CD4-positive, CD25-positive, alpha-beta regulatory T cell (primary cell): Measurements from ENCODE around the gene LMO3. TPM values are rescaled to one million over a fixed set of nuclear protein-coding genes. Genes with fewer than 3 reads are reported as not detected.
A peak's percentile ranks its signal among the peaks of the same experiment; 100 is the strongest.

Experiments
- ATAC-seq, 2 donors: fragments of 150-1000 bp; cut with Tn5 transposase; one replicate each; pipeline ENCODE4 v1.10.0; 2021; ENCODE audit warnings: low read depth in 2 of 2, moderate number of reproducible peaks in 2 of 2, moderate library complexity in 1 of 2
- DNase-seq, 3 donors: peaks; one replicate each; pipeline versions ENCODE4 v3.0.0 to v3.0.0-alpha.2; 2012 to 2022; ENCODE audit warnings: mixed read lengths in 1 of 3
- H3K27ac ChIP-seq: one replicate; pipeline ENCODE4 v1.7.0; 2013; ENCODE audit warnings: mild to moderate bottlenecking, low read length; ENCODE audit not compliant: insufficient read depth, poor library complexity, severe bottlenecking
- H3K27me3 ChIP-seq: one replicate; pipeline ENCODE4 v1.7.0; 2013; ENCODE audit warnings: low read length; ENCODE audit not compliant: control insufficient read depth, insufficient read depth
- H3K36me3 ChIP-seq: one replicate; pipeline ENCODE4 v1.7.0; 2013; ENCODE audit warnings: mild to moderate bottlenecking, low read length, moderate library complexity; ENCODE audit not compliant: control insufficient read depth, insufficient read depth
- H3K4me1 ChIP-seq: 2 replicates; pipeline ENCODE4 v1.7.0; 2013; ENCODE audit warnings: mild to moderate bottlenecking, low read length; ENCODE audit not compliant: insufficient read depth, control insufficient read depth, poor library complexity, severe bottlenecking
- H3K4me3 ChIP-seq: one replicate; pipeline ENCODE4 v1.7.0; 2013; ENCODE audit warnings: low read depth, mild to moderate bottlenecking, low read length, moderate library complexity
- H3K9me3 ChIP-seq, 2 experiments: 1 replicate in 1 of 2; 2 replicates in 1 of 2; pipeline ENCODE4 v1.7.0; 2013; ENCODE audit warnings: low read length in 2 of 2, mild to moderate bottlenecking in 1 of 2, moderate library complexity in 1 of 2; ENCODE audit not compliant: control insufficient read depth in 2 of 2
- H3K27ac Mint-ChIP-seq, 3 donors: one replicate each; pipeline ENCODE4 v1.8.0; 2020 to 2022; ENCODE audit warnings: mild to moderate bottlenecking in 3 of 3, mixed read lengths in 3 of 3, moderate library complexity in 2 of 3
- H3K27me3 Mint-ChIP-seq: one replicate; pipeline ENCODE4 v1.8.0; 2022; ENCODE audit warnings: mild to moderate bottlenecking, mixed read lengths
- H3K36me3 Mint-ChIP-seq: one replicate; pipeline ENCODE4 v1.8.0; 2020; ENCODE audit warnings: mixed read lengths
- H3K4me1 Mint-ChIP-seq, 4 donors: one replicate each; pipeline ENCODE4 v1.8.0; 2020 to 2022; ENCODE audit warnings: mixed read lengths in 4 of 4, mild to moderate bottlenecking in 1 of 4
- H3K4me3 Mint-ChIP-seq, 4 donors: one replicate each; pipeline ENCODE4 v1.8.0; 2020 to 2022; ENCODE audit warnings: mild to moderate bottlenecking in 4 of 4, mixed read lengths in 4 of 4, moderate library complexity in 3 of 4
- H3K9me3 Mint-ChIP-seq, 7 donors: one replicate each; pipeline ENCODE4 v1.8.0; 2020 to 2022; ENCODE audit warnings: mixed read lengths in 7 of 7, mild to moderate bottlenecking in 3 of 7, moderate library complexity in 2 of 7
- polyA plus RNA-seq, 4 donors: library from polyadenylated mRNA; unstranded; fragments of 300-500 nt; fragmentation: Illumina TruSeq; gene quantifications; one replicate each; pipeline ENCODE4 v1.2.3, GENCODE V29; 2021
- total RNA-seq: library from RNA; stranded (reverse); gene quantifications from one replicate; pipeline ENCODE4 v1.2.3, GENCODE V29; 2022

LMO3 gene
- total RNA-seq (not detected), polyA plus RNA-seq (not detected)

DNA sequence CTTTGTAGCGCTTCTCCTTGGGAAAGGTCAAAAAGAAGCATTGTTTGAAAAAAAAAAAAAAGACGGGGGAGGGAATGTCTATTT is at the start of gene LMO3:
TSS of gene LMO3 (minus strand) at position 46 of the 84 bp plus-strand sequence. CDS start 5,302 bp downstream, outside the sequence.
- ATAC-seq, result no peak
- H3K36me3 ChIP-seq, result no peaks in the 10 kb centered on the region
- Mint-ChIP-seq H3K27ac (peak within 1 kb of the TSS in 1 of 3 donors; percentile 26), H3K9me3 (peaks cover 0 to 13% (median 2%) of the 10 kb centered on the region in 7 donors), H3K27me3 (peaks cover 42% of the 10 kb centered on the region), H3K4me3 (no peak within 1 kb of the TSS), H3K36me3 (no peaks in the 10 kb centered on the region), H3K4me1 (no peaks in the 10 kb centered on the region)
- H3K4me3 ChIP-seq, result no peak within 1 kb of the TSS
- no peak for DNase-seq
- no peaks in the 10 kb centered on the region for H3K4me1 ChIP-seq
- H3K27ac ChIP-seq, result no peak within 1 kb of the TSS
- H3K9me3 ChIP-seq, result no peaks in the 10 kb centered on the region
- peaks cover 7% of the 10 kb centered on the region for H3K27me3 ChIP-seq

DNA sequence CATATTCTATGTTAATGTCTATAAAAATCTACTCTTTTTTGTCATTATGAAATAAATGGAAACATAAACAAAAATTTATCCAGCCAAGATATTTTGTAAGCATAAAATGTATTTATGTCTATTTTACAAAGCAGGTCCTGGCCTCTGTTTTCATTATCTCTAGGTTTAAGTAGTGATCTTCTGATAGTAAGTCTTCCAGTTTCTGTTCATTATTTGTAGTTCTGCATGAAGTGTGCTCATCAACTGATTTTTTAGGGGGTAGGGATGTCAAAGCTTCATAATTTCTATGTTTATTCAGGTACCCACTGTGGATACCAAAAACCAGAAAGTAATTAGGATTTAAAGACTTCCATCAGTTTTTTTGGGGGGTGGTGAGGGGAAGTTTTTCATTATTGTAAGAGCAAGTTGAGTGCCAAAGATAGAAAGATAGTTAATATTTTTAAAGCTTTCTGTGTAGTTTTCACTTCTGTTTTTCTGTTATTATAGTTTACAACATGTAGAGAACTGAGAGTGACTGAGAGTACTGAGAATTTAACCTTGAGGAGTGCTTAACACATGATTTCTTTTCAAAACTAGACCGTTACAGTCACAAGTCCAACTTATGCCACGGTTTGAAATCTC is 30.6 kb upstream of the LMO3 start:
- Histone ChIP-seq H3K4me3 (no peak overlapping the region), H3K36me3 (no peaks in the 10 kb centered on the region), H3K9me3 (no peaks in the 10 kb centered on the region), H3K4me1 (no peaks in the 10 kb centered on the region), H3K27ac (no peak overlapping the region), H3K27me3 (no peaks in the 10 kb centered on the region)
- Mint-ChIP-seq H3K4me3 (no peak overlapping the region), H3K4me1 (no peaks in the 10 kb centered on the region), H3K27ac (no peak overlapping the region), H3K27me3 (no peaks in the 10 kb centered on the region), H3K9me3 (peaks cover 0 to 9% (median 4%) of the 10 kb centered on the region in 7 donors), H3K36me3 (no peaks in the 10 kb centered on the region)
- ATAC-seq (no peak), DNase-seq (no peak)

DNA sequence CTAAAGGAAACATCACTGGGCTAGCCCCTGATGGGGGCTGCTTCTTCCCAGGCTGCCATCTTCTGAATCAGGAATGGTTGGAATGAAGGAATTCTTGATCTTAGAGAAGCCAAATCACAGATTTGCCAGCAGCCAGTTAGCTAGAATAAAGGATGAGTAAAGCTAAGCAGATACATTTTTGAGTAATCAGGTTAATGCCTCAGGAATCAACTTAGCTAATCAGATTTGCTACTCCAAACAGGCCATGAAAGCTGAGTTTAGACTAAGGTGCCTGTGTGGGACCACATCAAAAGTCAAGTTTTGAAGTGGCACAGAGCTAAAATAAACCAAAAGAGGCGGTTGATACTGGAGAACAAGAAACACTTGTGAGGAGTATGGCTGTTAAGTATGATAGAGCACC is 28.8 kb upstream of the LMO3 start:
- Histone ChIP-seq H3K4me3 (no peak overlapping the region), H3K36me3 (no peaks in the 10 kb centered on the region), H3K9me3 (peaks cover 3% of the 10 kb centered on the region in 2 experiments), H3K27ac (no peak overlapping the region), H3K4me1 (no peaks in the 10 kb centered on the region), H3K27me3 (no peaks in the 10 kb centered on the region)
- Mint-ChIP-seq H3K9me3 (peaks cover 0 to 9% (median 4%) of the 10 kb centered on the region in 7 donors), H3K27me3 (no peaks in the 10 kb centered on the region), H3K4me3 (no peak overlapping the region), H3K4me1 (no peaks in the 10 kb centered on the region), H3K36me3 (no peaks in the 10 kb centered on the region), H3K27ac (no peak overlapping the region)
- ATAC-seq (no peak), DNase-seq (no peak)

DNA sequence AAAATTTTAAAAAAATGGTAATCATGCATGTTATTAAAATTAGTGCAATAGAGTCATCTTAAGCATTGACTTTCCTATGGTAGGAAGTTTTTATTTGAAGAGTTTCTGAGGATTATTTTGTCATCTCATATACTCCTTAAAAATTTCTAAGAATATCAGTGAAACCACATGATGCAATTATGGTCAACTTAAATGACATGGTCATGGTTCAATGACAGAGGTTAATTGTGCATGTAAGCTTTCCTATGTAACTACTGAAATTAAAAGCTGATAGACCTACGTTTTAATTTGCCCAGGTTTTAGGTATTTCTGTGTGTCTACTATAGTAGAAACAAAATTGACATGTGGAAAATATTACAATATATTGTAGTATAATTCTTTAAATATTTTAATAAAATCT is 21.0 kb upstream of the LMO3 start:
- Mint-ChIP-seq H3K4me3 (no peak overlapping the region), H3K27ac (no peak overlapping the region), H3K4me1 (no peaks in the 10 kb centered on the region), H3K36me3 (no peaks in the 10 kb centered on the region), H3K27me3 (no peaks in the 10 kb centered on the region), H3K9me3 (peaks cover 0 to 6% (median 3%) of the 10 kb centered on the region in 7 donors)
- no peaks in the 10 kb centered on the region for H3K27me3 ChIP-seq
- ATAC-seq (no peak), DNase-seq (no peak)
- H3K4me1 ChIP-seq, result no peaks in the 10 kb centered on the region
- H3K36me3 ChIP-seq, result no peaks in the 10 kb centered on the region
- peaks cover 3 to 7% of the 10 kb centered on the region in 2 experiments for H3K9me3 ChIP-seq
- H3K27ac ChIP-seq, result no peak overlapping the region
- H3K4me3 ChIP-seq, result no peak overlapping the region

DNA sequence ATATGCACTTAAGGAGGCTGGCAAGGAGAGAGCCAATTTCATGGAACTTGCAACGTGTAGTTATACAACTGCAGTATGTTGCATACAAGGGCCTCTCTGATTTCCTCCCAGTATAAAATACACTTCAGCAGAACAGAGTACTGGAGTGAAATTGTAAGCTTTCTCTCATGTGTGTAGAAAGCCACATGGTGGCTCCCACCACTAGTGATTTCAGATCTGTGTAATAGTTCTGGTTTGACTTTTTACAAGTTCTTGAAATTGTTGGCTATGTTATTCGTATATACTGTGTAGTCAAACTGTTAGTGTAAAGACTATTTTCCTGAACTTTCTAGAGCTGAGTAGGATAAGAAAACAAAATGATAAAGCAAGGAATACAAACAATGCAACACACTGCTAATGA is 16.4 kb upstream of the LMO3 start:
- Histone ChIP-seq H3K4me3 (no peak overlapping the region), H3K36me3 (no peaks in the 10 kb centered on the region), H3K9me3 (no peaks in the 10 kb centered on the region), H3K27ac (no peak overlapping the region), H3K27me3 (no peaks in the 10 kb centered on the region), H3K4me1 (no peaks in the 10 kb centered on the region)
- no peak for DNase-seq
- Mint-ChIP-seq H3K27me3 (peaks cover 4% of the 10 kb centered on the region), H3K4me1 (no peaks in the 10 kb centered on the region), H3K4me3 (no peak overlapping the region), H3K9me3 (peaks cover 0 to 11% (median 2%) of the 10 kb centered on the region in 7 donors), H3K36me3 (no peaks in the 10 kb centered on the region), H3K27ac (no peak overlapping the region)
- no peak for ATAC-seq

DNA sequence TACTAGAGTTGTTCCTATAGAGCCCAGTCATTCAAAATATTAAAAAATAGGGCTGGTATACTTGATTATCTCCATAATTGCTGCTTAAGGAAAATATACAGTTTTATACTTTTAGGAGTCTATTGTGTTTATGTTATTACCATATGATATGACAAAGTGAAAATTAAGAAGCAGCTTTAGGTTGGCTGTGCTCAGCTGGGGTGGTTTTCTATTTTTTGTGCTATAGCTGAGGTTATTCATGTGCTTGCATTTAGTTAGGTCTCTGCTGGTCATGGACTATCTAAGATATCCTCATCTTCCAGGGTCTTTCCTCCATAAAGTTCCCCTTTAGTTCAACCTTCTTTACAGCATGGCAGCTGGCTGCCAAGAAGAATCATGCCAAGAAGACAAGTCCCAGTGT is 13.6 kb upstream of the LMO3 start:
- Histone ChIP-seq H3K27ac (no peak overlapping the region), H3K4me3 (no peak overlapping the region), H3K36me3 (no peaks in the 10 kb centered on the region), H3K27me3 (no peaks in the 10 kb centered on the region), H3K9me3 (no peaks in the 10 kb centered on the region), H3K4me1 (no peaks in the 10 kb centered on the region)
- no peak overlapping the region for H3K27ac Mint-ChIP-seq
- ATAC-seq, result no peak
- H3K4me1 Mint-ChIP-seq, result no peaks in the 10 kb centered on the region
- DNase-seq, result no peak
- no peaks in the 10 kb centered on the region for H3K36me3 Mint-ChIP-seq
- peaks cover 0 to 7% (median 4%) of the 10 kb centered on the region in 7 donors for H3K9me3 Mint-ChIP-seq
- H3K4me3 Mint-ChIP-seq, result no peak overlapping the region
- H3K27me3 Mint-ChIP-seq, result peaks cover 4% of the 10 kb centered on the region

DNA sequence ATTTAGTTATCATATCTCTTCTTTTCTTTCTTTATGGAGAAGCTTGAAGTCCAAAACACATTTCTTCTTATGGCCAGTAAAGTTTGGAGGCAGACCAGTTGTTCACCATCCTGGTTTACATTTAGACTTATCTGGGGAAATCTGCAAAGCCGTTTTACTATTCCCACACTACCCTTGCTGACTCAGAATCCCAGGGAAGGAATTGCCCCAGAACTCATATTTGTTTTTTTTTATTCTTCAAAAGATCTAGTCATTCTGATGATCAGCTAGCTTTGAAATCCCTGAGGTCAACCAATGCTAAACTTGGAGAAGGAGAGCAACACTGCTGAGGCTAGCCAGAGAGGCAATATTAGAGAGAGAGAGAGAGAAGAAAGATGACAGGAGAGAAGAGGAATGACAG is 12.3 kb upstream of the LMO3 start:
- ATAC-seq, result no peak
- no peak overlapping the region for H3K27ac Mint-ChIP-seq
- peaks cover 0 to 7% (median 4%) of the 10 kb centered on the region in 7 donors for H3K9me3 Mint-ChIP-seq
- no peaks in the 10 kb centered on the region for H3K4me1 Mint-ChIP-seq
- DNase-seq, result no peak
- H3K4me3 Mint-ChIP-seq, result no peak overlapping the region
- no peaks in the 10 kb centered on the region for H3K36me3 Mint-ChIP-seq
- H3K27ac ChIP-seq, result no peak overlapping the region
- no peak overlapping the region for H3K4me3 ChIP-seq
- no peaks in the 10 kb centered on the region for H3K4me1 ChIP-seq
- no peaks in the 10 kb centered on the region for H3K27me3 ChIP-seq
- H3K9me3 ChIP-seq, result no peaks in the 10 kb centered on the region
- H3K36me3 ChIP-seq, result no peaks in the 10 kb centered on the region
- H3K27me3 Mint-ChIP-seq, result peaks cover 4% of the 10 kb centered on the region

DNA sequence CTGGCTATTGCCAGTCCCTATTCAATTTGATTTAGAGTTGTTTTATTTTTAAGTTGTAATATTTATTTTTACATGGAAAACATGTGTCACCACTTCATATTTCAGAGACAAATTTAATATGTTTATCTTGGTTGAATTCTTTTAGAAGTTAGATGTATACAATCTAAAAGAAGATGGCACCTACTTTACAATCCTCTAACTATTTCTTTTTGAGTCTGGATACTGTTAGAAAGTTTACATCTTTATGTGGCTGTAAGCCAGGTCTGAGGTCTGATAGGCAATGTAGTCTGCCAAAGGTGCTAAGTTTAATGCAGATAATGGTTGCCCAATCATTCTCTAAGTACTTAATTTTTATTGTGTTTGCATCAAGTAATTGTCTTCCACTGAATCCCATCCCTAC is 7.2 kb upstream of the LMO3 start:
- H3K36me3 Mint-ChIP-seq, result no peaks in the 10 kb centered on the region
- no peak for ATAC-seq
- H3K9me3 ChIP-seq, result no peaks in the 10 kb centered on the region

More for the DNA sequence above, 7.2 kb upstream of the LMO3 start:
- Histone ChIP-seq H3K27me3 (no peaks in the 10 kb centered on the region), H3K4me3 (no peak overlapping the region), H3K27ac (no peak overlapping the region), H3K36me3 (no peaks in the 10 kb centered on the region), H3K4me1 (no peaks in the 10 kb centered on the region)
- DNase-seq, result no peak
- Mint-ChIP-seq H3K9me3 (peaks cover 0 to 7% (median 4%) of the 10 kb centered on the region in 7 donors), H3K27me3 (peaks cover 17% of the 10 kb centered on the region), H3K4me1 (no peaks in the 10 kb centered on the region), H3K4me3 (no peak overlapping the region), H3K27ac (no peak overlapping the region)
